Epithelial cell of proximal tubule (primary cell): ENCODE measurements around the gene CALCOCO1. TPM values are rescaled to one million over a fixed set of nuclear protein-coding genes. Genes with fewer than 3 reads are reported as not detected.

Experiments used
- DNase-seq: peaks from one replicate; pipeline ENCODE4 v3.0.0-alpha.2; 2011; ENCODE audit warnings: low read depth
- H3K4me3 ChIP-seq: 2 replicates; pipeline ENCODE4 v1.5.1; 2011; ENCODE audit warnings: low read depth, mild to moderate bottlenecking, low read length
- CTCF ChIP-seq: conservative IDR thresholded peaks from 2 replicates; pipeline ENCODE4 v1.5.1; 2012; ENCODE audit warnings: low read depth, mild to moderate bottlenecking, low read length
- total RNA-seq: library from RNA; depleted of rRNA; stranded (reverse); fragments of >200 nt; gene quantifications from 2 replicates; pipeline ENCODE4 v1.2.3, GENCODE V29; 2015

Gene CALCOCO1
- total RNA-seq, 1 donor from 2014 or later = 41.2 TPM

GRCh38 chr12:53677800-53678148, 49.5 kb downstream of the CALCOCO1 start:
- H3K4me3 ChIP-seq = no peak overlapping the region
- DNase-seq = no peak
- TF ChIP-seq CTCF = no peak

GRCh38 chr12:53677016-53677799, 50.0 kb downstream of the CALCOCO1 start:
- H3K4me3 ChIP-seq = peak overlapping the region; percentile 100
- TF ChIP-seq CTCF = no peak
- no peak for DNase-seq

GRCh38 chr12:53676656-53677015, 50.6 kb downstream of the CALCOCO1 start:
- no peak for DNase-seq
- peak overlapping the region; percentile 100 for H3K4me3 ChIP-seq
- no peak for TF ChIP-seq CTCF

GRCh38 chr12:53675701-53676607, 51.3 kb downstream of the CALCOCO1 start, which contains the start of gene ATP5MC2:
TSS of gene ATP5MC2 (minus strand) at chr12:53676083. CDS start at chr12:53672614, 3,469 bp downstream.
- peak within 1 kb of the TSS; percentile 100 for H3K4me3 ChIP-seq
- peak; percentile 78 for DNase-seq
- peak; percentile 99 for TF ChIP-seq CTCF

- peak overlapping the region; percentile 100 for H3K4me3 ChIP-seq
- TF ChIP-seq CTCF = no peak
- DNase-seq = no peak
These were observed 52.1 kb downstream of the CALCOCO1 start for GRCh38 chr12:53674977-53675700.

- no peak overlapping the region for H3K4me3 ChIP-seq
- no peak for DNase-seq
- no peak for TF ChIP-seq CTCF
These were observed 56.3 kb downstream of the CALCOCO1 start for GRCh38 chr12:53670971-53671370.
